Iris pigment epithelial cell (primary cell): ENCODE data around the gene WDR45B.

Experiments
- DNase-seq: peaks from one replicate; pipeline ENCODE4 v3.0.0-alpha.2; 2011; ENCODE audit warnings: low read depth

WDR45B gene

DNA sequence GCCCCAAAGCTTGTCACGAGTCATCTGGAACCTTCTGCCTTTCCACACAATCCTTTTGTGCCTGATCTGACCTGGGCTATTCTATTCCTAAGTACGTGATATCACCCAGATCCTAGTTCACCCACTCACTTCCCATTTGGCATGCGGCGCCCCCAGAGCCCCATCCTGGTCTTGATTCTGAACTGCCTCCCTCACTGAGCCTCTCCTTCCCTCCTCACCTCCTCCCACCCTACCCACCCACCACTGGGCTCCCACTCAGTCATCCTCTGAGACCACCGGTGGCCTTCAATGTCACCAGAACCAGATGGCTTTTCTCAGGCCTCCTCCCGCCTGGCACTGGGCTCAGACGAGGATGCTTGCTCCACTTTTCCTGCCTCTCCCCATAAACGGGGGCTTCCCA, 18.5 kb downstream of the WDR45B start:
- DNase-seq: no peak

DNA sequence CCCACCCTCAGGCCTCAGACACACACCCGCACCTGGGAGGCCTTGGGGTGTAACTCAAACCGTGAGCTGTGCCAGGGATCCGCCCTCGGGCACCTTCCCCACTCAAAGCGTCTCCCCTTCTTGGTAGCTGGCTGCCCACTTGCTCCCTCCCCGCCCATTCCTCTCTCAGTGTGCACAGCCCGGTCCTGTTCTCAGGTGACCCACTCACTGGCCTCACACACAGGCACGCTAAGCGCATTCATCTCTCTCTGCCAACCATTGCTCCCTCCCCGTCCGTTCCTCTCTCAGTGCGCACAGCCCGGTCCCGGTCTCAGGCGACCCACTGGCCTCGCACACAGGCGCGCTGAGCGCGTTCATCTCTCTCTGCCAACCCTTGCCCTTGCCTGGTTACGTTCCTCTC, 20.8 kb downstream of the WDR45B start:
- DNase-seq: no peak

- DNase-seq: no peak
Observed at GRCh38 chr17:82623707-82624106, 24.5 kb downstream of the WDR45B start.

DNA sequence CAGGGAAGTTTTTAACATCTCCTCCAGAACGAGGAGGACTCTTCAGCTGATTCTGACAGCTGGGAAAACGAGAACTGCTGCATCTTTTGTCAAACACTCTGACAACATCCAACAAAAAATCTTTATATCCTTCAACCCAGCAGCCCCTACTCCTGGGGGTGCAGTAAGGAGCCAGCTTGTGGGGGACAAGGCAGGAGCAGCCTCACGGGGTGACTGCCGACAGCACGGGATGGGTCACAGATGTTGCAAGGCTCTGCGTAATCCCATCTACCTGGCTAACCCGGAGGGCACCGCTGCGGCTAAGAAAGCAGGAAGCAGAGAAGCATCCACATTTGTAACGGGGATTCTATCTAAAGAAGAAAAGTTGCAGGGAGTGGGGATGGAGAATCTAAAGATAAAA, 28.6 kb downstream of the WDR45B start:
- no peak for DNase-seq

DNA sequence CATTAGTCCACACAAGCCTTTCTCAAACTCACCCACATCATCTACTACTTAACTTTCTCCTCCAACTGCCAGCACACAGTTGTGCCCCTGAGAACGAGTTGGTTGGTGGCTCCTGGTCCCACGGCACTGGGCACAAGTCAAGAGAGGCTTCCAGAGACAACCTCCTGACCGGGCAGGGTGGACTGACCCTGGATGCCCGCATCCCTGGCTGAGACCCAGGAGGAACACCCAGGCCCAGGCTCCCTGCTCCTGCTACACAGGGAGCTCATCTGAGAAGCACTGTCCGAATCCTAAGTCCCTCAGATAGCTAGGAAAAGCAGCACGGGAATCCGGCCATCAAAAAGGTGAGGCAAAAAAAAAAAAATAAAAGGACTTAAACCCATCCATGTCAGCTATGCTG, 29.0 kb downstream of the WDR45B start:
- no peak for DNase-seq

GRCh38 chr17:82616021-82616711, 32.1 kb downstream of the WDR45B start:
- DNase-seq: no peak

DNA sequence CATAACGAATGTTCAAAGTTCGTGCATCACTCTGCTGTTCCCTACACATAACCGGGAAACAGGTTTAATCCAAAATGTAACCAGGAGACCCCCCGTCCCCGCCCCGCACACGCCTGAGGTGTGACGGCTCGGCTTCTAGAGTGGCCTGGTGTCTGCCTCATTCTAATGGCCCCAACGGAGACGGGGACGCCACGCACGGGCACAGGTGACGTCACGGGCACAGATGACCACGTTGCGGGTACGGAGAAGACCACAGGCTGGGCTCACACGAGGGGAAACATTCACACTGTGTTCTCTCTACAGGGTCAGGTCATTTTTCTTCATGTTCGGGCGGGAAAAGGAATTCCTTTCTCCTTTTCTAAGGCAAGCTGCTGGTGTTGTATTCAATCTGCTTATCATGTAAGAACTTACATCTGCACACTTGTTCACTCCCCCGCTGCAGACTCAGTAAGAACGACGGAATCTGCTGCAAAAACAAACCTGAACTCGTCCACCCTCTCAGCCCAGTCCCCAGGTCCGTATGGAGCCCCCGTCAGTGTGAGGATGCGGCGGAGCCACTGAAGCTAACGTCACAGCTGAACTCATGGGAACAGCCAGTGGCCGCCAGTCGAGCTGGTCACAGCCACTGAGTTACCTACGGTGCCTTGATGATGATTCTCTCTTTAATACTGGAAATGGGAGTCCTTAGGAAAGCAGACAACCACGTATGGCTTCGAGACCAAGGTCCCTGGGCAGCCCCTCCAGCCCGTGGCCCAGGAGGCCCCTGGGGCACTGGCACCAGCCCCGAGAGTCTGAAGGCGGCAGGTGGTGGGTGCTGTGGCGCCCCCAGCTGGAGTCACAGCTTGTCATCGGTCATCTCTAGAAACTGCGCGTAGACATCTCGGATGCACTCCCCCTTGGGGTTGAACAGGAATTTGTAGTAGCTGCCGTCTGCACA, 32.9 kb downstream of the WDR45B start:
- no peak for DNase-seq

DNA sequence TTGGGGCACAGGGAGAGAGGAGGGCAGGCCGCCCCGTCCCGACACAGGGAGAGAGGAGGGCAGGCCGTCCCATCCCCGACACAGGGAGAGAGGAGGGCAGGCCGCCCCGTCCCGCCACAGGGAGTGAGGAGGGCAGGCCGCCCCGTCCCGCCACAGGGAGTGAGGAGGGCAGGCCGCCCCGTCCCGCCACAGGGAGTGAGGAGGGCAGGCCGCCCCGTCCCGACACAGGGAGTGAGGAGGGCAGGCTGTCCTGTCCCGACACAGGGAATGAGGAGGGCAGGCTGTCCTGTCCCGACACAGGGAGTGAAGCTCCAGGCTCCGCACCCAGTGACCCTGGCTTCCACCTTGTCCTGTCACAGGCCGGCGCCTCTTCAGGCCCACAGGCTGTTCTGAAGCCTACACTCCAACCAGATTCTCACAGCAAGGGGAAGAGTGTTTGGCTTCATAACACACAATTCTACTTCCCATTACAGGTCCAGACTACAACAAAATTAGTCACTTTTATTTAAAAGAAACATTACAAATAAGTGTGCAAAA, 34.1 kb downstream of the WDR45B start:
- DNase-seq: no peak

DNA sequence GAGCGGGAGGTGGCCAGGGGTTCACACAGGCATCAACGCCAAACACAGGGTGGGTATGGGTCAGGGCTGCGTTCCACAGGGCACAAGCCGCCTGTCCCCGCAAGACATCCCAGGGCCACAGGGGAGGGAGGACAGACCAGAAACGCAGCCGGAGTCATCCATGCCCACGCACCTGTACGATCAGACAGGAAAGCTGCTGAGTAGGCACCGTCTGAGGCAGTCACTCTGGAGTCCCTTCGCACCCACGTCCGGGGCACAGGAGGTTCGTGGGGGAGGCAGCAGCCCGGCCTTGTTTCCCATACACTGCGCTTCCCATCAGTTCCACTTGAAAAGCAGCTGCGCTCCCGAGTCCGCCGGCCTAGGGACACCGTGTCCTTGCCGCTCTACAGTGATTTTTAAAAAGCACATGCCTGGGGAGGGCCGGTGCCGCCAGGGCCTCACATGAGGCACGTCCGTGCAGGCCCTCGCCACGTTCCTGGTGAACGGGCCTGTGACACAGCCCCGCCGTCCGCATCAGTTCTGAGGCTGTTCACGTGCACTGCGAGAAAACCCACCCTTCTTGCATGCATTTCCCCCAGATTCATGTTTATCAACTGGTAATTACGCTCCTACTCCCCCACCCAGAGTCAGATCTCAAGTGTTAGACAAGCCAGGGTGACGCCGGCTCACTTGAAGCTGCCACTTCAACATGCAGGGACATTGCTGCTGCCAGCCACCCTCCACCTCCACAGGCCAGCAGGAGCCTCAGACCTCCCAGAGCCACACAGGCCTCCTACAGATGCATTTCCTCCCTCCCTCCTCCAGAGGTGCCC, 34.8 kb downstream of the WDR45B start:
- no peak for DNase-seq

DNA sequence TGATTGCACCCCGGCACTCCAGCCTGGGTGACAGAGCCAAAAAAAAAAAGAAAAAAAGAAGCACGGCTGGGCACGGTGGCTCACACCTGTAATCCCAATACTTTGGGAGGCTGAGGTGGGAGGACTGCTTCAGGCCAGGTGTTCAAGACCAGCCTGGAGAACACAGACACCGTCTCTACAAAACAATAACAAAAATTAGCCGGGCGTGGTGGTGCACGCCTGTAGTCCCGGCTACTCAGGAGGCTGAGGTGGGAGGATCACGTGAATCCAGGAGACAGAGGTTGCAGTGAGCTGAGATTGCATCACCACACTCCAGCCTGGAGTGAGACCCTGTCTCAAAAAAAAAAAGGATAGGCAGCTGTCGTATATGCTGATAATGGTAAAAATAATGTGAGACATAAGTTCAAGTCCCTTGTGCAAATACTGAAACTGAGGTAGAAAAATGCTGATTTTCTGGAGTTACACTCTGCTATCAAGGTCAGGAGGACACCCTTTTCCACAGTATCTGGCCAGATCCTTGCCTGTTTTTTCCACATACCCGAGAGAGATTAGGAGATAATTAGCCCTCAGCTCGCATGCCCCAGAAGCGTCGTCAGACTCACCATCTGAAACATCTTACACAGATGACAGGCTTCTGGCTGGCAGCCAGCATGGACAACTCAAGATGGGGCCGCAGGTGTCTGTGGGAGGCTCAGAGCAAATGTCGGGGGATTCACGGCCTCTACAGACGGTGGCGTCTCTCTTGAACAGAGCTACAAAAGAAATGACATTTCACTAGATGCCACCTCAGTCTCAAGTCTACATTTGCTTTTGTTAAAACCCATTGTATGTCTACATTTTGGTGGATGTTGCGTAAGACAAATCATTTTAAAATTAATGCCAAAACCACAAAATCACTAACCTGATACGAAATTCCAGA, 36.8 kb downstream of the WDR45B start:
- peak; percentile 59 for DNase-seq

DNA sequence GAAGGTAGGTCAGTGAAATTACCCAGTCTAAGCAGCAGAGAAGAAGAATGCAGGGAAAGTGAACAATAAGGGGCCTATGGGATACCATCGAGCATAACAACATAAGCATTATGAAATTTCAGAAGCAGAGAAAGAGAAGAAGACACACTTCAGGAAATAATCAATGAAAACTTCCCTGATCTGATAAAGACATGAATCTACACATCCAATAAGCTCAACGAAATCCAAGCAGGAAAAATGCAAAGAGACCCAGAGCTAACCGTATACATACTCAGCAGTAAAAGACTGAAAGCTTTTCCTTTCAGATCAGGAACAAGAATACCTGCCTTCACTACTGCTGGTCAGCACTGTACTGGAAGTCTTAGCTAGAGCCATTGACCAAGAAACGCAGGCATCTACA, 38.6 kb downstream of the WDR45B start:
- DNase-seq: no peak

DNA sequence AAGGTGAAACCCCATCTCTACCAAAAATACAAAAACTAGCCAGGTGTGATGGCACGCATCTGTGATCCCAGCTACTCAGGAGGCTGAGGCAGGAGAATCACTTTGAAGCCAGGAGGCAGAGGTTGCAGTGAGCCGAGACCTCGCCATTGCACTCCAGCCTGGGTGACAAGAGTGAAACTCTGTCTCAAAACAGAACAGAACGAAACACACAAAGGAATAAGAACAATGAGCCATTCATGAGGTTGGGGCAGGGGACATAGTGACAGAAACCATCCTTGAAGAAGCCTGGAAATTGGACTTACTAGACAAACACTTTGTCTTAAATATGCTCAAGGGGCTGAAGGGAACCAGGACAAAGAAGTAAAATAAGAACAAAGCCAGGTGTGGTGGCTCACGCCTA, 39.4 kb downstream of the WDR45B start:
- DNase-seq: no peak

- no peak for DNase-seq
Observed at GRCh38 chr17:82605939-82606600, 42.2 kb downstream of the WDR45B start.

DNA sequence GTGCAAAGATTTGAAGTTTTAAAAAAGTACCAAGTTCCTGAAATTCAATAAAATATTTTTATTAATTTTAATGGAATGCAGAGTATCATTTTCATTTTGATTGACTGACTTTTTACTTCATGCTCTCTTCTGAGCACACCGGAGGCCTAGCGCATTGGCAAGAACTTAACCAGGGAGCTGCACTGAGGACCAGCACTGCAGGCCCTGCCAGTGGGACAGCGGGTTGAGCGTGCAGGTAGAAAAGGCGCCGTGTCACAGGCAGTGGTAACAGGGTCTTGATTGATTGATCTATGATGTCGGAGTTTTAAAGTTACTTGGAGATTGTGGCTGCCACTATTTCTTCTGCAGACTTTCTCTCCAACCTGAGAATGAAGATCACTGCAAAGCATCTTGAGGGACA, 43.7 kb downstream of the WDR45B start:
- no peak for DNase-seq

GRCh38 chr17:82603981-82604448, 44.2 kb downstream of the WDR45B start:
- DNase-seq: peak; percentile 67

- peak; percentile 54 for DNase-seq
Observed at GRCh38 chr17:82602986-82603710, 45.1 kb downstream of the WDR45B start.

- DNase-seq: no peak
Observed at GRCh38 chr17:82602487-82602886, 45.8 kb downstream of the WDR45B start.

DNA sequence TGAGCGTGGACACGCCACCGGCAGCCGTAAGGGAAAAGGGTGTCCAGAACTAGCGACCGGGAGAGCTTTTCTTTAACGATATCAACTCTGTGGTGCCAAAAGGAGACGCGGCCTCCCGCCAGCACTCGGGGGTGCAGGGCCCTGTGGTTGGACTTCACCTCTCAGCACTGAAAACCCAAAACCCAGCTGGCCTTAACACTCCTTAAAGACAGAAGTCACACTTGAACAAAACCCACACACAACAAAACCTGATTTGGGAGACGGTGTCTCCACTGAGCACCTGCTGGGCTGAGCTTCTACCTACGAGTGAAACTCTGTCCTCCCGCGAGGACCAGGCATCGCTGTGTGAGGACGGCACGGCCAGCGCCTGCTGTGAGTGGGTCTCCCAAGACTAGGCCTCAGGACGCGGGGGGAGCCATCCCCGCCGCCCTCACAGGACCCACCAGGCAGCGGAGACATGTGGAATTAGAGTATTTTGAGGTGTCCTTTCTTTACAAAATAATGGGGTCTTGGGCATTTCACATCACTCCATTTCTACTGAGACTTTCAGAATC, 46.7 kb downstream of the WDR45B start:
- DNase-seq: no peak

GRCh38 chr17:82600731-82601446, 47.4 kb downstream of the WDR45B start:
- no peak for DNase-seq
